Stimulated activated CD4-positive, alpha-beta T cell treated with anti-CD3 and anti-CD28 coated beads, Interleukin-1b, Interleukin-23, amount 100 ng/mL, for 24 hours (primary cell): Measurements from ENCODE around the gene DNAH7.
"Not testable (repeated sequence)": the region's sequence is repeated elsewhere in the genome, so short reads cannot be mapped to it uniquely, and the experiment has no call there.

Experiments
- DNase-seq, 4 experiments: peaks; one replicate each; pipeline ENCODE4 v3.0.0-alpha.2; 2020; ENCODE audit warnings: low read depth in 4 of 4, low spot score in 1 of 4

Gene DNAH7

GRCh38 chr2:195984923-195985726, 83.5 kb downstream of the DNAH7 start:
- no peak for DNase-seq

- DNase-seq, result no peak
Observed at GRCh38 chr2:195967336-195967735, 101.3 kb downstream of the DNAH7 start.

- DNase-seq, result no peak
Observed at GRCh38 chr2:195961873-195962272, 106.8 kb downstream of the DNAH7 start.

GRCh38 chr2:195959341-195959740, 109.3 kb downstream of the DNAH7 start:
- DNase-seq, result no peak

GRCh38 chr2:195956725-195957124, 111.9 kb downstream of the DNAH7 start:
- no peak for DNase-seq

GRCh38 chr2:195945056-195945455, 123.6 kb downstream of the DNAH7 start:
- DNase-seq, result no peak

- DNase-seq, result no peak
Observed at GRCh38 chr2:195937176-195937575, 131.5 kb downstream of the DNAH7 start.

GRCh38 chr2:195934484-195934883, 134.2 kb downstream of the DNAH7 start:
- no peak for DNase-seq

GRCh38 chr2:195929531-195929930, 139.1 kb downstream of the DNAH7 start:
- DNase-seq, result no peak

- no peak for DNase-seq
Observed at GRCh38 chr2:195925120-195925519, 143.5 kb downstream of the DNAH7 start.

GRCh38 chr2:195923889-195924288, 144.7 kb downstream of the DNAH7 start:
- DNase-seq, result no peak

GRCh38 chr2:195917021-195917600, 151.5 kb downstream of the DNAH7 start:
- not testable (repeated sequence) for DNase-seq

GRCh38 chr2:195912079-195912478, 156.6 kb downstream of the DNAH7 start:
- DNase-seq, result no peak

- no peak for DNase-seq
Observed at GRCh38 chr2:195910570-195910969, 158.1 kb downstream of the DNAH7 start.

- DNase-seq, result no peak
Observed at GRCh38 chr2:195909926-195910325, 158.7 kb downstream of the DNAH7 start.

GRCh38 chr2:195907474-195907873, 161.2 kb downstream of the DNAH7 start:
- DNase-seq, result no peak

GRCh38 chr2:195903956-195904355, 164.7 kb downstream of the DNAH7 start:
- no peak for DNase-seq

GRCh38 chr2:195902857-195903256, 165.8 kb downstream of the DNAH7 start:
- no peak for DNase-seq

GRCh38 chr2:195899226-195899625, 169.4 kb downstream of the DNAH7 start:
- DNase-seq, result no peak

- no peak for DNase-seq
Observed at GRCh38 chr2:195898505-195899191, 170.0 kb downstream of the DNAH7 start.

- no peak for DNase-seq
Observed at GRCh38 chr2:195891081-195891480, 177.6 kb downstream of the DNAH7 start.

GRCh38 chr2:195879153-195879552, 189.5 kb downstream of the DNAH7 start:
- no peak for DNase-seq
